Ishikawa (cell line): ENCODE results near the gene MYO1E.

Experiments
- CEBPB ChIP-seq: IDR thresholded peaks from 2 replicates; pipeline ENCODE4 v1.6.1; 2012
- CREB1 ChIP-seq: IDR thresholded peaks from 2 replicates; pipeline ENCODE4 v1.6.1; 2012; ENCODE audit warnings: low read depth
- EGR1 ChIP-seq: IDR thresholded peaks from 2 replicates; pipeline ENCODE4 v1.6.1; 2012
- EP300 ChIP-seq: IDR thresholded peaks from 2 replicates; pipeline ENCODE4 v1.6.1; 2012; ENCODE audit warnings: borderline replicate concordance
- FOXM1 ChIP-seq: IDR thresholded peaks from 2 replicates; pipeline ENCODE4 v1.6.1; 2012; ENCODE audit warnings: low read depth, borderline replicate concordance
- NFIC ChIP-seq: IDR thresholded peaks from 2 replicates; pipeline ENCODE4 v1.6.1; 2012
- RAD21 ChIP-seq: IDR thresholded peaks from 2 replicates; pipeline ENCODE4 v1.6.1; 2012; ENCODE audit warnings: low read depth
- TAF1 ChIP-seq: IDR thresholded peaks from 2 replicates; pipeline ENCODE4 v1.6.1; 2012; ENCODE audit warnings: low read depth, mild to moderate bottlenecking
- TCF12 ChIP-seq: IDR thresholded peaks from 2 replicates; pipeline ENCODE4 v1.6.1; 2012; ENCODE audit warnings: low read depth
- TEAD4 ChIP-seq: IDR thresholded peaks from 2 replicates; pipeline ENCODE4 v1.6.1; 2012
- USF1 ChIP-seq: IDR thresholded peaks from 2 replicates; pipeline ENCODE4 v1.6.1; 2012
- YY1 ChIP-seq: IDR thresholded peaks from 2 replicates; pipeline ENCODE4 v1.6.1; 2012; ENCODE audit warnings: low read depth
- ZBTB7A ChIP-seq: IDR thresholded peaks from 2 replicates; pipeline ENCODE4 v1.6.1; 2012; ENCODE audit warnings: low read depth
- TF ChIP-seq, protein P1 (sequence below): IDR thresholded peaks from 2 replicates; pipeline ENCODE4 v1.6.1; 2012; ENCODE audit warnings: low read depth, mild to moderate bottlenecking
- TF ChIP-seq, protein P2 (sequence below): IDR thresholded peaks from 2 replicates; pipeline ENCODE4 v1.6.1; 2012

Gene MYO1E

DNA sequence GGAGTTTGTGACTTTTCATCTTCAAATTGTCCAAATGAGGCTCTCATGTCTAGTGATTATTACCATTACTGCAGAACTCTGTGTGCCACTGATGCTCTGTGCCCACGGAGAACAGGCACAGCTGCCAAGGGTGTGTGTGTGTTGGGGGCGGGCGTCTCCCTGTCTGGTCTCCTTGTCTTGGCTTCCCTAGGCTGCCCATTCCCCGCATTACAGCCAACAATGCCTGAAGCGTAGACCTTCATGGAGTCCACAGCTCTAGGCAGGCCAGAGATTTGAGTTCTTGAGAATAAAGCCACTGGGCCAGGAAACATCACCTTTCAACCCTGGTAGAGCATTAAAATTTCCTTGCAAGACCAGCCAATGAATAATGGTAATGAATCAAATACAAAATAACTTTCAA is 225.0 kb downstream of the MYO1E start:
- TF ChIP-seq TAF1 = no peak
- TF ChIP-seq FOXM1 = no peak
- TF ChIP-seq EGR1 = no peak
- TF ChIP-seq CREB1 = no peak
- TF ChIP-seq, protein P1, sequence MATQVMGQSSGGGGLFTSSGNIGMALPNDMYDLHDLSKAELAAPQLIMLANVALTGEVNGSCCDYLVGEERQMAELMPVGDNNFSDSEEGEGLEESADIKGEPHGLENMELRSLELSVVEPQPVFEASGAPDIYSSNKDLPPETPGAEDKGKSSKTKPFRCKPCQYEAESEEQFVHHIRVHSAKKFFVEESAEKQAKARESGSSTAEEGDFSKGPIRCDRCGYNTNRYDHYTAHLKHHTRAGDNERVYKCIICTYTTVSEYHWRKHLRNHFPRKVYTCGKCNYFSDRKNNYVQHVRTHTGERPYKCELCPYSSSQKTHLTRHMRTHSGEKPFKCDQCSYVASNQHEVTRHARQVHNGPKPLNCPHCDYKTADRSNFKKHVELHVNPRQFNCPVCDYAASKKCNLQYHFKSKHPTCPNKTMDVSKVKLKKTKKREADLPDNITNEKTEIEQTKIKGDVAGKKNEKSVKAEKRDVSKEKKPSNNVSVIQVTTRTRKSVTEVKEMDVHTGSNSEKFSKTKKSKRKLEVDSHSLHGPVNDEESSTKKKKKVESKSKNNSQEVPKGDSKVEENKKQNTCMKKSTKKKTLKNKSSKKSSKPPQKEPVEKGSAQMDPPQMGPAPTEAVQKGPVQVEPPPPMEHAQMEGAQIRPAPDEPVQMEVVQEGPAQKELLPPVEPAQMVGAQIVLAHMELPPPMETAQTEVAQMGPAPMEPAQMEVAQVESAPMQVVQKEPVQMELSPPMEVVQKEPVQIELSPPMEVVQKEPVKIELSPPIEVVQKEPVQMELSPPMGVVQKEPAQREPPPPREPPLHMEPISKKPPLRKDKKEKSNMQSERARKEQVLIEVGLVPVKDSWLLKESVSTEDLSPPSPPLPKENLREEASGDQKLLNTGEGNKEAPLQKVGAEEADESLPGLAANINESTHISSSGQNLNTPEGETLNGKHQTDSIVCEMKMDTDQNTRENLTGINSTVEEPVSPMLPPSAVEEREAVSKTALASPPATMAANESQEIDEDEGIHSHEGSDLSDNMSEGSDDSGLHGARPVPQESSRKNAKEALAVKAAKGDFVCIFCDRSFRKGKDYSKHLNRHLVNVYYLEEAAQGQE = no peak
- TF ChIP-seq CEBPB = no peak
- no peak for TF ChIP-seq EP300
- no peak for TF ChIP-seq TCF12
- no peak for TF ChIP-seq ZBTB7A
- TF ChIP-seq RAD21 = no peak
- no peak for TF ChIP-seq TEAD4
- TF ChIP-seq USF1 = no peak
- TF ChIP-seq NFIC = no peak
- TF ChIP-seq, protein P2, sequence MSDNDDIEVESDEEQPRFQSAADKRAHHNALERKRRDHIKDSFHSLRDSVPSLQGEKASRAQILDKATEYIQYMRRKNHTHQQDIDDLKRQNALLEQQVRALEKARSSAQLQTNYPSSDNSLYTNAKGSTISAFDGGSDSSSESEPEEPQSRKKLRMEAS = no peak
- no peak for TF ChIP-seq YY1

DNA sequence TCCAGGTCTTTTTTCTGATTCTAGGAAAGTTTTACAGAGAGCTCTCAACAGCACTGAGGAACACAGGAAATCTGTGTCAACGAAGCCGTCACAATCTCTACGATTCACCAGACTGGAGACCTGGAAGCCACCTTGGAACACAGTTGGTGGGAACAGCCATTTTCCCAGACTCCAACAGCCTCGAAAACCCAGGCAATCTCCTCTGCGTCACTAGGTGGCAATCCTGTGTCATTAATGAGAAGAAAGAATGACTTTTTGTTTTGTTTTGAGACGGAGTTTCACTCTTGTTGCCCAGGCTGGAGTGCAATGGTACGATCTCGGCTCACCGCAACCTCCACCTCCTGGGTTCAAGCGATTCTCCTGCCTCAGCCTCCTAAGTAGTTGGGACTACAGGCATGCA is 228.1 kb downstream of the MYO1E start:
- TF ChIP-seq RAD21 = peak; percentile 20; the same call in 1 of the 2 replicates

DNA sequence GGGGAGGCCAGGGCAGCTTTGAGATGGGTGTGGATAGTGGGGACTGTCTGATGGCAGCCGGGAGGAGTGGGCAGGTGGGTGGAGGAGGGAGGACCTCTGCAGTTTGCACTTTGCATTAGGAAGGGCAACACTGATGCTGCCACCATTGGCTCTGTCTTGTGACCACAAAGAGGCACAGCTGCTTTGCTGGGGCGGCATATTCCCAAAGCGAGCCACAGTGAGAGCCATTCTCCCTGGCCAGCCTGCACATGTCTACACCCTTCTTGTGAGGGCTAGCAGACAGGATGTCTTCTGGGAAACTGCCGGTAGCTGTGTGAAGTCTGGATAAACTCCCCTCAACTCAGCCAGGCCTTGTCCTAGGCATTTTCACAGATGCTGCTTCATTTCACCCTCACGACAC is 229.4 kb downstream of the MYO1E start:
- TF ChIP-seq USF1 (no peak), CEBPB (no peak), EP300 (no peak), TAF1 (no peak), YY1 (no peak), ZBTB7A (no peak), NFIC (no peak), EGR1 (no peak), FOXM1 (no peak), RAD21 (no peak), TEAD4 (no peak), TCF12 (no peak), CREB1 (no peak)
- TF ChIP-seq, protein P1 = no peak
- TF ChIP-seq, protein P2 = no peak

- TF ChIP-seq YY1 = no peak
- TF ChIP-seq TEAD4 = no peak
- peak; percentile 25; the same call in 1 of the 2 replicates for TF ChIP-seq USF1
Measured at GRCh38 chr15:59140422-59141226, 232.0 kb downstream of the MYO1E start.

GRCh38 chr15:59138243-59138642 is 234.4 kb downstream of the MYO1E start:
- TF ChIP-seq NFIC (no peak), FOXM1 (no peak), USF1 (no peak), RAD21 (peak; percentile 20; the same call in 1 of the 2 replicates), TEAD4 (no peak), TAF1 (no peak), YY1 (0 out of 2 replicates have a peak, but pooled peaks have one; percentile 19), TCF12 (no peak), CREB1 (no peak), CEBPB (no peak), EP300 (no peak), ZBTB7A (no peak), EGR1 (no peak)
- TF ChIP-seq, protein P2 = no peak
- TF ChIP-seq, protein P1 = no peak
